Esophagus muscularis mucosa (tissue), 3 donors: Measurements from ENCODE around the gene GNG8.

Experiments used
- POLR2AphosphoS5 ChIP-seq, 2 donors: sonication (generic); formaldehyde crosslinking; IDR thresholded peaks; one replicate each; pipeline ENCODE4 v1.6.1; 2017; ENCODE audit warnings: antibody characterized with exemption in 2 of 2
- TF ChIP-seq, protein P1 (sequence below), 3 experiments: fragments of 200-600 bp in 2 of 3; fragments of 450-650 bp in 1 of 3; sonication (generic) in 2 of 3; IDR thresholded peaks; one replicate each; pipeline ENCODE4 v1.5.1; 2017 to 2019; ENCODE audit warnings: antibody characterized with exemption in 3 of 3, mild to moderate bottlenecking in 2 of 3, moderate library complexity in 1 of 3

DNA sequence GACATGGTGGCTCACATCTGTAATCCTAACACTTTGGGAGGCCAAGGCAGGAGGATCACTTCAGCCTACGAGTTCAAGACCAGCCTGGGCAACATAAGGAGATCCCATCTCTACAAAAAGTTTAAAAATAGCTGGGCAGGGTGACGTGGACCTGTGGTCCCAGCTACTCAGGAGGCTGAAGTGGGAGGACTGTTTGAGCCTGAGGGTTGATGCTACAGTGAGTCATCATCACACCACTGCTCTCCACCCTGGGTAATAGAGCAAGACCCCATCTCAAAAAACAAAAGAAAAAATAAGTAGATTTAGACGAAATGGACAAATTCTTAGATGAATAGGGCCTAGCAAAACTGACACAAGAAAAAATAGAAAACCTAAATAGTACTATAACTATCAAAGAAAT, 10.4 kb upstream of the GNG8 start:
- TF ChIP-seq POLR2AphosphoS5 (IDR thresholded peaks at IDR 0.05): no peak
- TF ChIP-seq, protein P1, sequence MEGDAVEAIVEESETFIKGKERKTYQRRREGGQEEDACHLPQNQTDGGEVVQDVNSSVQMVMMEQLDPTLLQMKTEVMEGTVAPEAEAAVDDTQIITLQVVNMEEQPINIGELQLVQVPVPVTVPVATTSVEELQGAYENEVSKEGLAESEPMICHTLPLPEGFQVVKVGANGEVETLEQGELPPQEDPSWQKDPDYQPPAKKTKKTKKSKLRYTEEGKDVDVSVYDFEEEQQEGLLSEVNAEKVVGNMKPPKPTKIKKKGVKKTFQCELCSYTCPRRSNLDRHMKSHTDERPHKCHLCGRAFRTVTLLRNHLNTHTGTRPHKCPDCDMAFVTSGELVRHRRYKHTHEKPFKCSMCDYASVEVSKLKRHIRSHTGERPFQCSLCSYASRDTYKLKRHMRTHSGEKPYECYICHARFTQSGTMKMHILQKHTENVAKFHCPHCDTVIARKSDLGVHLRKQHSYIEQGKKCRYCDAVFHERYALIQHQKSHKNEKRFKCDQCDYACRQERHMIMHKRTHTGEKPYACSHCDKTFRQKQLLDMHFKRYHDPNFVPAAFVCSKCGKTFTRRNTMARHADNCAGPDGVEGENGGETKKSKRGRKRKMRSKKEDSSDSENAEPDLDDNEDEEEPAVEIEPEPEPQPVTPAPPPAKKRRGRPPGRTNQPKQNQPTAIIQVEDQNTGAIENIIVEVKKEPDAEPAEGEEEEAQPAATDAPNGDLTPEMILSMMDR (IDR thresholded peaks at IDR 0.05): no peak
